HG02610 (cell line): ENCODE results near the gene KCNIP1.

ENCODE experiments used
- ATAC-seq: cut with Tn5 transposase; IDR thresholded peaks from one replicate; pipeline ENCODE4 v1.9.1; 2021; ENCODE audit warnings: mild to moderate bottlenecking, moderate library complexity; ENCODE audit not compliant: unreplicated experiment

The KCNIP1 gene

DNA sequence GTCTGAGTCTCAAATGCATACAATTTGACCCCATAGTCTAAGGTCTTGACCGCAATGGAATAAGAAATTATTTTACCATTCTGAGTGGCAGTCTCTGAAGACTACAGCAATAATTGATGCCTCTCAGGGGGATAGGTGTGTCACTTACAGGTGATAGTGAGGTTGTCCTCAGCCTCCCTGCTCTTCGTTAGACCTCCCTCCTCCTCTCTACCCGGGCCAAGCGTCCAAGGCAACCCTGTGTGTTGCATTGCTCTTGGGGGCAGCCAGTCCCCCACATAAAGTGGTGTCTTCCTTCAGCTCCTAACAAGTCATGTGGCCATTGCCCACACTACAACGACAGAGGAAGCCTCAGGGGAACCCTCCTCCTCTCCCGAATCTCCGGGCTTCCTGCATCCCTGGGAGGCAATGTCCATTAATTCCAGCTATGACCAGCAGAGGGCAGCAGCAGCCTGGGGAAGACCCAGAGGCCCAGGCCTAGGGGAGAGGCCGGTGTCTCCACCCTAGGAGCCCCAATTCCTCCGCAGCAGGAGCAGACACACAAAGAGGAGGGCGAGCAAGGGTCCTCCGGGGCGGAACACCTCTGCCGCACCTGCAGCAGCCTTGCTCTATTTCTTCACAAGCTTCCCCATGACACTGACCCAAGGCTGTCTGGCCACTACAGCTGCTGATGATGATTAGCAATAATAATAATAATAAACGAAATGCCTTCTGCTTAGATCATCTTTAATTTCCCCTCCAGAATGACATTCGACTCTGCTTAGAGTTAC lies 134.8 kb downstream of the KCNIP1 start:
- ATAC-seq: peak; percentile 64

DNA sequence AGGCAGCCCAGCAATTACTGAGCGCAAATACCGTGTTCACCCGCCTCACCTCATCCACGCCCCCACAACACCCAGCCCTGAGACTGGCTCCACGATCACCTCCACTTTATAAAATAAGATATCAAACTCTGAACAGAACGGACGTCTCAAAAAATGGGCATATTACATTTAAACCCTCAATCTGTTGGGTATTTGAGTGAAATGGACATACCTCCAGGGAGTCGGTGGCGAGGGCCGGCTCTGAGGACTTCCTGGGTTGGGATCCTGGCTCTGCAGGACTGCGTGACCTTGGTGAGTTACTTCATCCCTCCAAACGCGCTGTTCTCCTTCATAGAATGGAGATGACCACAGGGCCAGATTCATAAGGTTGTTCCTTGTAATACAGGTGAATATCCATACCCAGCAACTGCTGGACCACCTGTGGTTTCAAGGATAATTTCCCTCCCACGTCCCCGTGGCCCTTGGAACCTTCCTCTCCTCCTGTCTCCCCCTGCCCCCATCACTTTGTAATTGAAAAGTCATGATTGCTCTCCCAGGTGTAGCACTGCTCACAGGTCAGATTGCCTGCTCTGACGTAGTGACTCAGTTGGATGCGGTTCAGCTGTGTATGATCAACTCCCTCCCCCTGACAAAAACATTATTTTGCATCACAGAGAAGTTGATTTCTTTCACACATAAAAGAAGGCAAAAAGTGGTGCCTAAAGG lies 135.6 kb downstream of the KCNIP1 start:
- no peak for ATAC-seq

DNA sequence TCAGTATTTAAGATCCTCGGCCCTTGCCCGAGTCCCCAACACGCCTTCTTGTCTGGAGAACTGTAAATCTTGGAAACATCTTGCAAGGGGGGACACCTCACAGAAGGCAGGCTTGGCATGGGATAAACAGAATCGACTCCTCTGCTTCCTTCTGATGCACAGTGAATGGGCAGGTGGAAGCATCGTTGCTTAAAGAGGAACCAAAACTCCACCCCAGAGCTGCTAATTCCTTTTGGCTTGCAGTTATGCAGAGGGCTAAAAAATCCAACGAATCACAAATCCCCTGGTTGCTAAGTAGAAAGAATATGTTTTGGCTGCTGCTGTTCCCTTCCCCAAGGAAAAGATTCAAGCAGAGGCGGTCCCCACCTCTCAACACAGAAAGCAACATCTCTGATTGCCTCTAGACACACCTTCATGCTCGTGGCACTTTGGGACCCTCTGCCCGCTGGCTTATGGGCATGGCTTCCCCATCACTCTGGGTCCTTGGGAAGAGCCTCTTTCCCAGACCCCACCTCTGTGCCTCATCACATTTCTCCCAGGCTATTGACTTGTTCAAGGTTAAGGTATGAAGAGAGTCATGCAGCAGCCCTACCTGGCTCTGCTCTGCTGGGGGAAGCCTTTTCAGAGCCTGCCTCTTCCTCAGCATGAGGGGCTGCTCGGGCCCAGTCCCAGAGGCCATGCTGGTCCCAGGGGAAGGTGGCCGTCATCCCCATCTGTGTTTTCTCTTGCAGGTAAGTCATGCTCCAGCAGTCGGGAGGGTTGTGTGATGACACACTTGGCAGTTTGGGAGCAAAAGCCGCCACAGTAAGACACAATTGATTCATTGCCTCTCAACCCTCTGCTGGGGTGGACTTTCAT lies 137.1 kb downstream of the KCNIP1 start:
- no peak for ATAC-seq

DNA sequence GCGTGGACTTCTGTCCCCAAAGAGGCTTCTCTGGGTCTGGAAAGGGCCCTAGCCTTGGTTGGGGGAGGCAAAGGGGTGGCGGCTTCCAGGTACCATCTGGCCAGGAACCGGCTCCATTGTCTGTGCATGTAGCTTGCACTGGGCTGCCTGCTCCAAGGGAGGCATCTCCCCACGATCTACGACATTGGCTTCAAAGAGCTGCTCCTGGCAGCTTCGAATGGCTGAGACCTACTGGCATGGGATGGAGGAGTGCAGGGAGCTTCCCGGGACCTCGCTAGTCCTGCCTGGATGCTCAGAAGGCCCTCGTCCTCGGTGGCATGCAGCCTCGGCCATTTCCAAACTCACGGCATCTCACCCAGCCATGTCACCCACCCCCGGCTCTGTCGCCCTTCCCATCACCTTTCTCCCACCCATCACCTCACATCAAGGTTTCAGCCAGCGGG lies 137.8 kb downstream of the KCNIP1 start:
- no peak for ATAC-seq

DNA sequence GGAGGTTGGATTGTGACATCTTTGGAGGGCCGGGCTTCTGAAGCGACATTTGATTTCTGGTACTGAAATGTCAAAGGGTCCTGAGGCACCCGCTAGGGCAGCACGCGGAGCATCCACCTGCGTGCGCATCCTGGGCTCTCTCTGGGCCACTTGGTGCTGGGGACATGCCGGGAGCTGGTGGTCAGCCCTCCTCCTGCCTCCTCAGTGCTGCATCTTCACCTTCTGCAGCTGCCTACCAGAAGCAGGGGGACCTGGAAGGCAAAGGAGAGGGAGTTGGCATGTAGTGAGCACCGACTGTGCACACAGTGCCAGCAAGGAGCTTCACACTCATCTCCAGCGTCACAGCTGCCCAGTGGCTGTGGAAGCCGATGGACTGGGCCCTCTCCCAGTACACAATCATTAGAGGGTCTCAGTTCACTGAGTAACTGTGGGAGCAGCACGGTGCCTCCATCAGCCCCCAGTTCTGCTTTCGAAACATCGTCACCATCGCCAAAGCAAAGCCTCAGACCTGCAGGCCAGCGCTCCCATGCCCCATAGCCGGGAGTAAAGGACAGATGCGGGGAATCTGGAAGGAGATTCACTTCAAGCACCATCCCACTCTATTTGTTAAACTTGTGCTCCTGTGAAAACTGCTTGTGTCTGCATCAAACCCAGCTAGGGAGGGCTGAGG lies 138.4 kb downstream of the KCNIP1 start:
- no peak for ATAC-seq

DNA sequence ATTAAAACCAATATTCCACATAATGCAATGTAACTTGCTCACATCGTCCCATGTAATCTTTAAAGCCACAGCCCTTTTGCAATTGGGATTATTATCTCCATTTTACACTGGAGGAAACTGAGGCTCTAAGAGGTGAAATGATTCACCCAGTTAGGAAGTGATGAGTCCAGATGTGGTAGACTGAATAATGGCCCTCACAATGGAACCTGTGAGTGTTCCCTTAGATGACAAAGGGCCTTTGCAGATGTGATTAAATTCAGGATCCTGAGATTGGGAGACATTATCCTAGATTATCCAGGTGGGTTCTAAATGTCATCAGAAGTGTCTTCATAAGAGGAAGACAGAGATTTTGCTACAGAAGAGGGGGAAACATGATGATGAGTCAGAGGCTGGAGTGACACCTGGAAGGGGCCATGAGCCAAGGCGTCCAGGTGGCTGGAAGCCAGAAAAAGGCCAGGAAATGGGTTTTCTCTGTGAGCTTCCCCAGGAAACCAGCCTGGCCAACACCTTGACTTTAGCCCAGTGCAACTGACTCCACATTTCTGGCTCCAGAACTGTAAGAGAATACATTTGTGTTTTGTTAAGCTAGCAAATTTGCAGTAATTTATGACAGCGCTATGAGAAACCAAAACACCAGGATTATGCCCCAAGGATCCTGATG lies 139.1 kb downstream of the KCNIP1 start:
- no peak for ATAC-seq

DNA sequence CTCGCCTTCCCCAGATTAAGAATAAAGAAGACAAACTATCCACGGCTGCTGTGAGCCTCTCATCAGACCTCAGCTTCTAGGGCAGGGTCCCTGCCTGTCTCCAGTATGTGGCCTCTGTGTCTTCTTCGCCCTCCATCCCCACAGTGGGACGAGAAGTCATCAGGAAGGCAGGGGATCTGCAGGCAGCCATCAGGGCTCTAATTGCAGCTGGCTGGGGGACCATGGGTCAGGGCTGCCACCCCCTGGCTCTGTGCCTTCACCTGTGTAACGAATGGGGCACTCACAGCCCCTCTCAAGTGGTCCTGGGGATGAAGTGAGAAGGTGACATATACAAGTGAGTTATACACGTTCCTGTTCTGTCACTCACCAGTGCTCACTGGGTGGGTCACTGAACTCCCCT lies 139.8 kb downstream of the KCNIP1 start:
- no peak for ATAC-seq

DNA sequence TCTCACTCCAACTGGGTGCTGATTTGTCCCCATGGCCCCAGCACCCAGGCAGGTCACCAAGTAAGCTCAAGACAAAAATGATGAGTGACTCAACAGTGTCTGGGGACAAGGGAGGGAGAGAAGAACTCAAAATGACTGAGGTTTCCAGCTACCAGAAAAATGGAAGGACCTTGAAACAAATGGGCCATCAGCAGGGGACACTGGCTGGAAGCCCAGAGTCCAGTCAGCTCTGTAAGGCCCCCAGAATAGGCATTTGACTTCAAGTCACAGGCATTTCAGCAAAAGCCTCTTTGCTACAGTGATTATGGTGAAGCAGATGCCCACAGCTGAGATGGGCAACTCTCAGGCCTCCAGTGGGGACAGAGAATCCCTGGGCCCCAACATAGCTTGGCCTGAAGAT lies 140.7 kb downstream of the KCNIP1 start:
- no peak for ATAC-seq

DNA sequence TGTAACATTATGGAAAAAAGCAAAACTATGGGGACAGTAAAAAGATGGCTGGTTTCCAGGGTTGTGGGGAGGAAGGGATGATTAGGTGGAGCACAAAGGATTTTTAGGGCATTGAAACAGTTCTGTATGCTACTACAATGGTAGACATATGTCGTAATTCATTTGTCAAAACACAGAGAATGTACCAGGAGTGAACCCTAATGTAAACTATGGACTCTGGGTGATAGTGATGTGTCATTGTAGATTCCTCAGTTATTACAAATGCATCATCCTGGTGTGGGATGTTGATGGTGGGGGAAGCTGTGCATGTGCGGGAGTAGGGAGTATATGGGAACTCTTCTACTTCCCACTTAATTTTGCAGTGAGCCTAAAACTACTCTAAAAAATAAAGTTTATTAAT lies 144.7 kb downstream of the KCNIP1 start:
- no peak for ATAC-seq

DNA sequence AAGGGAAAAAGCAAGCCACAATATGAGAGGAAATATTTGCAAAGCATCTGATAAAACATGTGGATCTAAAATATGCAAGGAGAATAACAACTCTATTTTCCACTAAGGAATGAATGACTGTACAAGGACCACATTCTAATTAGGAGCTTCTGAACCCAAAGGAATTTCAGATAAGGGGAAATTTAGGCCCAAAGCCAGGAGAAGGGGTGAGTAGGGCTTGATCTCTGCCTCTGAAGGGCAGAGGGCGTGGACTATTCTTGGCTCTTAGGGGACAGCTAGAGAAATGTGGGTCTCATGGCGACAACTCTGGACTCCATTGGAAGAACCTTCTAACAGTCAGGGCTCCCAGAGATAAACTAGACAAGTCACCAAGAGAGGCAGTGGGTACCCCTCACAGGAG lies 147.0 kb downstream of the KCNIP1 start:
- ATAC-seq: no peak

DNA sequence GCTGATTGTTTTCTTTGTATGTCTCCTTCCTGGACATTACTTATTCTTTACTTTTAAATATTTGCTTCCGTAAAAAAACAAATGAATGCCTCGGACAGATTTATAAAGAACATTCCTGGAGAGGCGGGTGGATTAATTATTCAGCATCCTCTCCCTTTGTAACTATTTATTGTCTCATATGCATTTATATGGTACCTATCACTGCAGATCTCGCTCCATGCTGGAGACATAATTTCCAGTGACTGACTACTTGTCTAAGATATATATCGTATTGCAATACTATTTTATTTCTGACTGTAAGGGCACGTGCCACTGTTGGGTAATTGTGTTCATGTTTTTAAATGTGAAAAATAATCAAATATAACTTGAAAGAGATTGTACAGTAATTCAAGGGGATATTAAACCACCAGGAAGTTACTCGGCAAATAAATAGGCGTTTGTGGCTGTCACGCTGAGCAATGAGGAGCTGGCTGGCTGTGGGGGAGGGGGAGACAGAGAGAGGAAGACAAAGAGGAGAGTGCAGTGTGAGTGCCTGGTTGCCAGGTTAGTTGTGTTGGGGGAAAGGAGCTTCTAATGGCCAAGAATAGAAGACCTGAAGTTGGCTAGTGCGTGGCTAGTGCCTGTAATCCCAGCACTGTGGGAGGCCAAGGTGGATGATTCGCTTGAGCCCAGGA lies 147.9 kb downstream of the KCNIP1 start:
- no peak for ATAC-seq

DNA sequence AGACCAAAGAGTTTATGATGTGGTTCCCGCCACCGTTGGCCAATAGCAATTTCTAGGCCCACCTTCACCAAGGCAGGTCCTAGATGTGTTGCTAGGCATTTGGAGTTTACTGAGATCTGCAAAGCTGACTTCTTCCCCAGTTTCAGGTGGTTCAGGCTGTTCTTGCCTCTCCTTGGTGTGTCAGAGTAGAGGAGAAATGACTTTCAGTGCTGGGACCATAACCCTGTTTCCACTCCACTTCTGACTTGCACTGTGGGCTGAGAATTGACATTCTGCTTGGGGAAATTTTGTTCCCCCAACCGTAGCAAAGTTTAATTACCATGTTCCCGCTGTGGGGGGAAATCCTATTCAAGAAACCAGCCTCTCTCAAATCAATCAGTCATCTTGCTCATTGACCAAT lies 151.7 kb downstream of the KCNIP1 start:
- peak; percentile 84 for ATAC-seq

DNA sequence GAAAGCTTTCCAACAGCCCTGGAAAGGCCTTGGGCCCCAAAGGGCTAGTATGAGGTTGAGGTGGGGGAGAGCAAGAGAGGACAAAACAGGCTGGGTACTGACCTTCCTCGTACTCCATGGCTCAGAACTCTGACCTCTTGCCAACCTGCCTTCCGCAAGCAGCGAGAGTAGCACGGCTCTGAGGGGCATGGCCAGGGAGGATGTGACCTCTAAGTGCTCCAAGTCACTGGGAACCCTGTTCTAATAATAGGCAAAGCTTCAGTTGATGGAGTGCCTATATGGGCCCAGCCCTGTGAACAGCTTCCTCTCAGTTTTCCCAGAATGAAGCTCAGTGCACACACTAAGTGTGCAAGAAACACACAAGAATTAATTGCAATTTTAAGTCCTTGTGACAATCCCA lies 152.1 kb downstream of the KCNIP1 start:
- no peak for ATAC-seq

DNA sequence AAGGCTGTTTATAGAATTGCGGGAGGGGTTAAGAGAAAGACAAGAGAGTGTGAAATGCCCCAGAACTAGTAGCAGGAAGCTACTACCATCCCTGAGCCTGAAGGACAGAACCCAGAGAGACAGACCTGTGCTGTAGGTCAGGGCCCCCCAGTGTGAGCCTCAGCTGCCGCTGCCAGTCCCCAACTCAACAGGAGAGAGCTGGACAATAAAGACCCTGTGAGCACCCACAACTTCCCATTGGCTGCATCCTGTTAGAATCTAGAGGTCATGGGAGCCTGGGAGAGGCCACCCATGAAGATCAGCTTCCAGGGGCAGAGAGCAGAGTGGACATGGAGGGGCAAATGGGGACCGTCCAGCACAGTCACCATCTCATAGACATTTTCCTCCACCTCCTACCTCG lies 152.5 kb downstream of the KCNIP1 start:
- ATAC-seq: no peak

DNA sequence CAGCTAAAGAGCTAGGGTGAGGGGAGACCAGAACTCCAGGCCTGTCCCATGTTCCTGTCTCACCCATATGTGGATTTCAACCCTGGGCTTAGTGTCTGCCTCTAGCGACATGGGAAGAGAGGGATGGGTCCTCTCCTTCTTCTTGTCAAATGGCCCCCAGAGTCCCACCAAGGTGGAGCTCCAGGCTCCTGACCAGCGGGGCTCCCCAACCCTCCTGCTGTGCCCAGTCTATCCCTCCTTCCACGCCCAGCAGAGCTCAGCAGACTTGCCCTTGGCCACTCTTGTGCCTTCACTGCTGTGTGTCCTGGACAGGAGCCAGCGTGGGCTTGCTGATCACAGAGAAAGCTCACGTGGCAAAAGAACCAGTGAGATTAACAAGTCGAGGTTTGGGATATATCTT lies 156.7 kb downstream of the KCNIP1 start:
- ATAC-seq: no peak

DNA sequence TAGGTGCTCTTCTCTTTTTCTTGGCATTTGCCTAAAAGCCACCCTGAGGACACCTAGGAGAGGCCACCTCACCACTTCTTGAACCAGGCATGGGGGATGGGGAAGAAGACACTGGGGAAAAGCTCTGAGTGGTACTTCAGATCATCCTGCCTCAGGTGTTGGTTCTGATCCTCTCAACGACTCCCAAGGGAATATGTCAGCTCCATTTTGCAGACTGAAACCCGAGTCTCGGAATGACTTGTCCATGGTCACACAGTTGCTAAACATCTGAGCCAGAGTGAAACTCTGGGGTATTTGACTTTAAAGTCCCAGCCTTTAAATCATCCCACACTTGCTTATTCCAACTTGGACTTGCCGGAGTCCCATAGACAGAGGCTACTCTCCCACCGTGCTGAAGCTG lies 159.1 kb downstream of the KCNIP1 start:
- no peak for ATAC-seq

DNA sequence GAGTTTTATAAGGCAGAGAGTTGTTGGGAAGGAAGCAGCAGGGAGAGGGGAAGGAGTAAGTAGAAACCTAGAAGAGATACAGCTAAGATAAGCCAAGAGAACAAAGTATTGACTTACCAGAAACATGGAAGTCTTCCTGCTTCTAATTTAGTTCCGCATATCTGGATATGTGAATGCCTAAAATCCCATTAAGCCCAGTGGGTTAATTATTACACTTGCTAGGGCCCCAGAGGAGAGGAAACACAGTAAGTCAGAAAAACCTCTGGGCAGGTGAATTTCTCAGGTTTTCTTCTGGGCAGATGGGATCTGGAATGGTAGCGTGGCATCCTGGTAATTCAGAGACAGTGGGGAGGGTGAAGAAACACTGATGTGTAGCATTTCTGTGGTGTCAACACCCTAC lies 175.0 kb downstream of the KCNIP1 start:
- no peak for ATAC-seq

DNA sequence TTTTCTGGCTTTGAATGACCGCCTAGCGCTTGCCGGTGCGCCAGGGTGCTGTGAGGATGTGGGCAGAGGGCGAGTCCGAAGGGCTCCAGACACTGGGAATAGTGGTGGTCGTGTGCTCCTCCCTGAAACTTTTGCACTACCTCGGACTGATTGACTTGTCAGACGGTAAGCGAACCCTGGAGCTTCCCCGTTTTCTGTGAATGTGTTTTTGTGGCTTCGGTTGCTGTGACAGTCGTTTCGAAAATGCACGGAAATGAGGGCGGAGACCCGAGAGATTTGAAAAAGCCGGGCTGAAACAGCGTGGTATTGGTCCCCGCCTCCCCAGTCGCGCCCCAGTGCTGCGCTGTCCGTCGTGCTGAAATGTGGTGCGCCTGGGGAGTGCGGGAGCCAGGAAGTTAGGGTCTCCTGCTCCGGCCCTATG lies 177.2 kb downstream of the KCNIP1 start:
- ATAC-seq: peak; percentile 58

DNA sequence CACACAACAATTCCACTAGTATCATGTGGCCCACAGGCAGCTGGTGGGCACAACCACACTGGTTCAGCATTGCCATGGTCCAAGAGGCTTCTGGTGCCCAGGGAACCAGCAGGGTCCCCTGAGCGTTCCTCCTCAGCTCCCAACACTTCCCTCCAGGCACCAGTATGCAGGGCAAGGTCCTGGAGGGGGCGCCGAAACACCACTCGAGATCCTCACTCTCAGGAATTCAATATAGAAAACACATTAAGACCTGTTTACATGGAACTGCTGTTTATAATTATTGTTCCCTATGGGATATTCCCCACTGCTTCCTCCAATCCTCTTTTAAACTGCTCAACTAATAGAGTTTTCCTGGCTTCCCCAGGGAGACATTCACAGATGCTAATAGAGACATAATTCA lies 187.8 kb downstream of the KCNIP1 start:
- ATAC-seq: no peak

DNA sequence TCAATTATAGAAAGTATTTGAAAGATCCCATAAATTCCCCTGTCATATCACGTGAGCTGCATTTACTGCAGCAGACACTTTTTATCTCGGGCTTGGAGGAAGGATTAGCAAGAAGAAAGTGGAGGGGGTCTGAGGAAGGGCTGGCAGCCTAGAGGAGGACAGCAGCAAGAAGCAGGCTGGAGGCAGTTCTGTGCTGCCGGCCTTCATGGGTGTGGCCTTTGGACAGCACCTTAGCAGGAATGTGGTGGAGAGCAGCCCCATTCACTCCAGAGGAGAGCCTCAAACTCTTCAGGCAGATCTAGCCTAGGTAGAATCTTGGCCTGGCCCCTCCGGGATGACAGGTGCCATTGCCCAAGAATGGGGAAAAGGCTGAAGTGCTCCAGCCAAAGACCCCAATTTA lies 189.9 kb downstream of the KCNIP1 start:
- no peak for ATAC-seq
